A549 (cell line): ENCODE results near the gene HTRA1. TPM values are rescaled to one million over a fixed set of nuclear protein-coding genes. Genes with fewer than 3 reads are reported as not detected.

Experiments used
- ATAC-seq, 2 experiments: fragments of 200-7000 bp in 1 of 2; fragments of >200 bp in 1 of 2; cut with Nextera tagmentation in 1 of 2; cut with Tn5 transposase in 1 of 2; 3 replicates each; pipeline versions ENCODE4 v1.8.0 to v1.9.1; 2018 to 2020; ENCODE audit warnings: mild to moderate bottlenecking in 1 of 2, moderate library complexity in 1 of 2
- CTCF ChIA-PET: fragments of 300-600 bp; sonication (Branson Sonifier 250); formaldehyde crosslinking; extraction: SDS; loops from one replicate; lab custom pipeline; 2021; ENCODE audit warnings: antibody characterized with exemption, inconsistent platforms; lab: Yijun Ruan, JAX
- POLR2A ChIA-PET: fragments of 350-600 bp; formaldehyde crosslinking; extraction: SDS; loops from one replicate; lab custom pipeline; 2021; ENCODE audit warnings: antibody characterized with exemption, inconsistent platforms; lab: Yijun Ruan, JAX
- DNase-seq, 2 experiments: peaks; one replicate each; pipeline versions ENCODE4 v3.0.0 to v3.0.0-alpha.2; 2011 to 2016; ENCODE audit warnings: low read depth in 1 of 2, low spot score in 1 of 2
- FAIRE-seq: peaks from 2 replicates; lab custom pipeline; 2011; peaks lifted over from hg19 to GRCh38; lab: Jason Lieb, UNC
- H3K27ac ChIP-seq, 2 experiments: fragments of >200 bp; sonication (Bioruptor Twin); formaldehyde crosslinking; 3 replicates each; pipeline ENCODE4 v1.5.1; 2016 to 2017
- H3K4me1 ChIP-seq: fragments of >200 bp; sonication (Bioruptor Twin); formaldehyde crosslinking; 3 replicates; pipeline ENCODE4 v1.6.1; 2016
- H3K4me2 ChIP-seq: fragments of >200 bp; sonication (Bioruptor Twin); formaldehyde crosslinking; 3 replicates; pipeline ENCODE4 v1.6.1; 2016
- H3K4me3 ChIP-seq: fragments of >200 bp; sonication (Bioruptor Twin); formaldehyde crosslinking; 3 replicates; pipeline ENCODE4 v1.5.1; 2016
- H3K9me3 ChIP-seq: fragments of >200 bp; sonication (Bioruptor Twin); formaldehyde crosslinking; 3 replicates; pipeline ENCODE4 v1.6.1; 2016
- BHLHE40 ChIP-seq: IDR thresholded peaks from 2 replicates; pipeline ENCODE4 v1.6.1; 2012; ENCODE audit warnings: low read depth, low read length, inconsistent platforms
- CHD2 ChIP-seq: fragments of 150-350 bp; IDR thresholded peaks from 2 replicates; pipeline ENCODE4 v1.6.1; 2014; ENCODE audit warnings: low read length; ENCODE audit not compliant: partially characterized antibody
- CHD4 ChIP-seq: fragments of 200-600 bp; sonication (generic); IDR thresholded peaks from 2 replicates; pipeline ENCODE4 v1.6.1; 2016; ENCODE audit warnings: antibody characterized with exemption, mild to moderate bottlenecking, borderline replicate concordance
- EHF ChIP-seq: fragments of 250-450 bp; sonication (Bioruptor Pico); IDR thresholded peaks from 2 replicates; pipeline ENCODE4 v1.5.0; 2020; ENCODE audit warnings: mild to moderate bottlenecking
- EHMT2 ChIP-seq: fragments of 200-600 bp; sonication (generic); IDR thresholded peaks from 2 replicates; pipeline ENCODE4 v1.6.1; 2016; ENCODE audit warnings: antibody characterized with exemption, low read depth, mild to moderate bottlenecking, moderate library complexity
- ESRRA ChIP-seq: fragments of 150-350 bp; IDR thresholded peaks from 2 replicates; pipeline ENCODE4 v1.6.1; 2014; ENCODE audit warnings: mild to moderate bottlenecking, low read length, borderline replicate concordance
- FOXS1 ChIP-seq: fragments of 250-450 bp; sonication (Bioruptor Pico); IDR thresholded peaks from 2 replicates; pipeline ENCODE4 v1.5.0; 2020; ENCODE audit warnings: mild to moderate bottlenecking, moderate library complexity
- HEYL ChIP-seq: fragments of 250-450 bp; sonication (Bioruptor Pico); IDR thresholded peaks from 2 replicates; pipeline ENCODE4 v1.8.0; 2021; ENCODE audit warnings: mild to moderate bottlenecking, moderate library complexity
- HOXA7 ChIP-seq: fragments of 250-450 bp; sonication (Bioruptor Pico); IDR thresholded peaks from 2 replicates; pipeline ENCODE4 v1.5.0; 2020; ENCODE audit warnings: mild to moderate bottlenecking, moderate library complexity
- HOXB13 ChIP-seq: fragments of 250-450 bp; sonication (Bioruptor Pico); IDR thresholded peaks from 2 replicates; pipeline ENCODE4 v1.5.0; 2020; ENCODE audit warnings: low read depth, mild to moderate bottlenecking, moderate library complexity
- HOXB5 ChIP-seq: fragments of 250-450 bp; sonication (Bioruptor Pico); IDR thresholded peaks from 2 replicates; pipeline ENCODE4 v1.5.0; 2020; ENCODE audit warnings: mild to moderate bottlenecking, moderate library complexity
- JUN ChIP-seq, 2 experiments: fragments of >200 bp; sonication (Bioruptor Twin); formaldehyde crosslinking; IDR thresholded peaks; 2 replicates in 1 of 2; 3 replicates in 1 of 2; pipeline ENCODE4 v1.6.1; 2016 to 2017
- JUNB ChIP-seq: fragments of >200 bp; sonication (Bioruptor Twin); formaldehyde crosslinking; IDR thresholded peaks from 2 replicates; pipeline ENCODE4 v1.6.1; 2016
- NR3C1 ChIP-seq: fragments of >200 bp; sonication (Bioruptor Twin); formaldehyde crosslinking; IDR thresholded peaks from 3 replicates; pipeline ENCODE4 v1.6.1; 2017
- PHF8 ChIP-seq: fragments of 200-600 bp; sonication (generic); IDR thresholded peaks from 2 replicates; pipeline ENCODE4 v1.6.1; 2016; ENCODE audit warnings: low read depth, mild to moderate bottlenecking, antibody characterized with exemption, moderate library complexity, borderline replicate concordance
- RARB ChIP-seq: fragments of 250-450 bp; sonication (Bioruptor Pico); IDR thresholded peaks from 2 replicates; pipeline ENCODE4 v1.8.0; 2021; ENCODE audit warnings: mild to moderate bottlenecking, moderate library complexity
- RFX5 ChIP-seq: fragments of 450-650 bp; IDR thresholded peaks from 2 replicates; pipeline ENCODE4 v1.7.1; 2014; ENCODE audit warnings: antibody characterized with exemption, mild to moderate bottlenecking, moderate library complexity
- RNF2 ChIP-seq: fragments of 200-600 bp; sonication (generic); IDR thresholded peaks from 2 replicates; pipeline ENCODE4 v1.6.1; 2016; ENCODE audit warnings: low read depth, mild to moderate bottlenecking, antibody characterized with exemption, moderate library complexity, borderline replicate concordance
- SMC3 ChIP-seq: fragments of >200 bp; sonication (Bioruptor Twin); formaldehyde crosslinking; IDR thresholded peaks from 3 replicates; pipeline ENCODE4 v1.6.1; 2018; ENCODE audit warnings: inconsistent platforms
- TFCP2L1 ChIP-seq: fragments of 250-450 bp; sonication (Bioruptor Pico); IDR thresholded peaks from 2 replicates; pipeline ENCODE4 v1.5.0; 2021; ENCODE audit warnings: mild to moderate bottlenecking
- ZC3H11A ChIP-seq: fragments of 450-650 bp; IDR thresholded peaks from 2 replicates; pipeline ENCODE4 v1.6.1; 2014; ENCODE audit warnings: antibody characterized with exemption, mild to moderate bottlenecking
- ZFP36 ChIP-seq: fragments of 450-650 bp; IDR thresholded peaks from 2 replicates; pipeline ENCODE4 v1.6.1; 2014; ENCODE audit warnings: borderline replicate concordance; ENCODE audit not compliant: partially characterized antibody
- ZNF302 ChIP-seq: fragments of 250-450 bp; sonication (Bioruptor Pico); IDR thresholded peaks from 2 replicates; pipeline ENCODE4 v1.9.0; 2021; ENCODE audit warnings: inconsistent platforms, mild to moderate bottlenecking, moderate library complexity
- ZSCAN20 ChIP-seq: fragments of 250-450 bp; sonication (Bioruptor Pico); IDR thresholded peaks from 2 replicates; pipeline ENCODE4 v1.8.0; 2022; ENCODE audit warnings: mild to moderate bottlenecking, moderate library complexity
- WGBS: methylation state at CpG from one replicate; pipeline ENCODE4 v1.1.6; 2017; ENCODE audit errors: missing lambda C conversion rate; 5-methylcytosine and 5-hydroxymethylcytosine counted together
- polyA plus RNA-seq, 4 experiments: library from polyadenylated mRNA; depleted of rRNA in 3 of 4; stranded (reverse); fragments of >200 nt; fragmentation: RNase III in 1 of 4; extraction: RNeasy Plus Mini Kit Qiagen cat#74134 plus additional on column Dnase treatment in 1 of 4; gene quantifications; 2 replicates in 3 of 4; 3 replicates in 1 of 4; pipeline ENCODE4 v1.2.3, GENCODE V29; 2011 to 2017
- TF ChIP-seq, protein P1 (sequence below): fragments of 450-650 bp; IDR thresholded peaks from 2 replicates; pipeline ENCODE4 v1.6.1; 2014; ENCODE audit warnings: antibody characterized with exemption
- TF ChIP-seq, protein P2 (sequence below): fragments of >200 bp; sonication (Bioruptor Twin); formaldehyde crosslinking; IDR thresholded peaks from 3 replicates; pipeline ENCODE4 v1.6.1; 2016
- TF ChIP-seq, protein P3 (sequence below): IDR thresholded peaks from 2 replicates; pipeline ENCODE4 v1.6.1; 2012; ENCODE audit warnings: low read depth, borderline replicate concordance
- TF ChIP-seq, protein P4 (sequence below): fragments of >200 bp; sonication (Bioruptor Twin); formaldehyde crosslinking; IDR thresholded peaks from 2 replicates; pipeline ENCODE4 v1.6.1; 2016
- TF ChIP-seq, protein P5 (sequence below): fragments of 250-450 bp; sonication (Bioruptor Pico); IDR thresholded peaks from 2 replicates; pipeline ENCODE4 v1.5.0; 2020; ENCODE audit warnings: low read depth, mild to moderate bottlenecking, moderate library complexity
- TF ChIP-seq, protein P6 (sequence below): fragments of 250-450 bp; sonication (Bioruptor Pico); IDR thresholded peaks from 2 replicates; pipeline ENCODE4 v1.5.0; 2021; ENCODE audit warnings: mild to moderate bottlenecking, moderate library complexity, borderline replicate concordance

HTRA1 gene
- polyA plus RNA-seq, 2 of the 4 experiments (the other 2 are of a cell fraction) = 50.7 to 65.6 TPM

DNA sequence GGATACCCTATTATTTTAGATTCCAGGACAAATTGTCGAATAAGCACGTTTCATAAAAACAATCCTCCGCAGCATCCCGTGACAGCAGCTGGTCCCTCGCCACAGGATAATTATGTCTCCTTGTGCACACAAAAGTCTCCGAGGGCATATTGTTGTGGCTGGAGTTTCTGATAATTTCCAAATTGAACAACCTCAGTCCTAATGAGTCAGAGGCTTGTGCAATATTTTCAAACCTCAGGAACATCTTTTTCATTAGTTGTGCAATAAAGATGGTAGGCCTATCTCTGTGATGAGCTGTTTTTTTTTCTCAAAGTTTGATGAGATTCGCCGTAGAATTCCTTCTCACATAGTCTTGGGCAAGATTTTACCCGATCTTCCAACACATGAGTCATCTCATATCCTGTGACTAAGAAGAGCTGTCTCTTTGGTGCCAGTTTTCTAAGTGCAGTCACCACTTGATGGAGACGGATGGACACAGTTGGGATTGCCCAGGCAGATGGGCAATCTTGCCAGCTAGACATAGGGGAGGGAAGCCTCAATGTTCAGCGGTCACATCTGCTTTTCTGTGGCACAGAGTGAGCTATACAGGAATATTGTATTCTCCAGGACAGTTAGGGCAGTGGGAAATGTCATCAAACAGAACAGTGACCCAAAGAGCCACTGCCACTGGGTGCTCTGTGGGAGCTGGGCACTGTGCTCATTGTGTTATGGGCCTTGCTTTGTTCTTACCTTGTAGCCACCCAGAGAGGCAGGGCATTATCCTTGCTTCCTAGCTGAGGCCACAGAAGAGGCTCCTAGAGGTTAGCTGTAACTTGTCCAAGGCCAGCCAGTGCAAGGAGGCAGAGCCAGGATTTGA, 7.8 kb downstream of the HTRA1 start (continued):
- TF ChIP-seq, protein P1, sequence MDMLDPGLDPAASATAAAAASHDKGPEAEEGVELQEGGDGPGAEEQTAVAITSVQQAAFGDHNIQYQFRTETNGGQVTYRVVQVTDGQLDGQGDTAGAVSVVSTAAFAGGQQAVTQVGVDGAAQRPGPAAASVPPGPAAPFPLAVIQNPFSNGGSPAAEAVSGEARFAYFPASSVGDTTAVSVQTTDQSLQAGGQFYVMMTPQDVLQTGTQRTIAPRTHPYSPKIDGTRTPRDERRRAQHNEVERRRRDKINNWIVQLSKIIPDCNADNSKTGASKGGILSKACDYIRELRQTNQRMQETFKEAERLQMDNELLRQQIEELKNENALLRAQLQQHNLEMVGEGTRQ = no peak
- TF ChIP-seq EHF (no peak), RNF2 (no peak), BHLHE40 (no peak), RARB (no peak), FOXS1 (CRISPR knock-in tag) (no peak), TFCP2L1 (no peak), JUN (IDR thresholded peaks at IDR 0.05) (peak; percentile 95 to 98), ZC3H11A (no peak), CHD2 (no peak), JUNB (peak; percentile 100), ESRRA (no peak), CHD4 (no peak), NR3C1 (no peak), ZNF302 (CRISPR knock-in tag) (no peak)
- TF ChIP-seq, protein P2, sequence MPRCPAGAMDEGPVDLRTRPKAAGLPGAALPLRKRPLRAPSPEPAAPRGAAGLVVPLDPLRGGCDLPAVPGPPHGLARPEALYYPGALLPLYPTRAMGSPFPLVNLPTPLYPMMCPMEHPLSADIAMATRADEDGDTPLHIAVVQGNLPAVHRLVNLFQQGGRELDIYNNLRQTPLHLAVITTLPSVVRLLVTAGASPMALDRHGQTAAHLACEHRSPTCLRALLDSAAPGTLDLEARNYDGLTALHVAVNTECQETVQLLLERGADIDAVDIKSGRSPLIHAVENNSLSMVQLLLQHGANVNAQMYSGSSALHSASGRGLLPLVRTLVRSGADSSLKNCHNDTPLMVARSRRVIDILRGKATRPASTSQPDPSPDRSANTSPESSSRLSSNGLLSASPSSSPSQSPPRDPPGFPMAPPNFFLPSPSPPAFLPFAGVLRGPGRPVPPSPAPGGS = peak; percentile 97
- TF ChIP-seq, protein P3, sequence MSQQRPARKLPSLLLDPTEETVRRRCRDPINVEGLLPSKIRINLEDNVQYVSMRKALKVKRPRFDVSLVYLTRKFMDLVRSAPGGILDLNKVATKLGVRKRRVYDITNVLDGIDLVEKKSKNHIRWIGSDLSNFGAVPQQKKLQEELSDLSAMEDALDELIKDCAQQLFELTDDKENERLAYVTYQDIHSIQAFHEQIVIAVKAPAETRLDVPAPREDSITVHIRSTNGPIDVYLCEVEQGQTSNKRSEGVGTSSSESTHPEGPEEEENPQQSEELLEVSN = no peak
- TF ChIP-seq, protein P4, sequence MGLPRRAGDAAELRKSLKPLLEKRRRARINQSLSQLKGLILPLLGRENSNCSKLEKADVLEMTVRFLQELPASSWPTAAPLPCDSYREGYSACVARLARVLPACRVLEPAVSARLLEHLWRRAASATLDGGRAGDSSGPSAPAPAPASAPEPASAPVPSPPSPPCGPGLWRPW = peak; percentile 98
- TF ChIP-seq, protein P5, sequence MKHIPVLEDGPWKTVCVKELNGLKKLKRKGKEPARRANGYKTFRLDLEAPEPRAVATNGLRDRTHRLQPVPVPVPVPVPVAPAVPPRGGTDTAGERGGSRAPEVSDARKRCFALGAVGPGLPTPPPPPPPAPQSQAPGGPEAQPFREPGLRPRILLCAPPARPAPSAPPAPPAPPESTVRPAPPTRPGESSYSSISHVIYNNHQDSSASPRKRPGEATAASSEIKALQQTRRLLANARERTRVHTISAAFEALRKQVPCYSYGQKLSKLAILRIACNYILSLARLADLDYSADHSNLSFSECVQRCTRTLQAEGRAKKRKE (CRISPR knock-in tag) = no peak
- TF ChIP-seq, all 56 proteins: peak for 14

DNA sequence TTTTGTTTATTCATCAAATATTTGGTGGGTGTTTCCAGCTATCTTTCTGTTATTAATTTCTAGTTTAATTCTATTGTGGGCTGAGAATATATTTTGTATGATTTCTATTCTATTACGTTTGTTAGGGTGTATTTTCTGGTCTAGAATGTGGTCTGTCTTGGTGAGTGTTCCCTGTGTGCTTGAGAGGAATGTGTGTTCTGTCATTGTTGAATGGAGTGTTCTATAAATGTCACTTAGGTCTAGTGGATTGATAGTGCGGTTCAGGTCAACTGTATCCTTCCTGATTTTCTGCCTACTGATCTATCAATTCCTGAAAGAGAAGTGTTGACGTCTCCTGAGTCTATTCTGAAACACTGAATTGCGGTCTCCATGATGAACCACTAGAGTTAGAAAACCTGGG, 8.5 kb downstream of the HTRA1 start:
- H3K9me3 ChIP-seq = no peaks in the 10 kb centered on the region
- no peak overlapping the region for H3K4me3 ChIP-seq
- H3K27ac ChIP-seq = peak overlapping the region; percentile 68 to 86
- no peak for ATAC-seq
- CTCF ChIA-PET = interaction anchor here (1.1 to 4.1 kb wide), 13 partner anchors 9 to 327 kb away, joined by 3 to 19 read pairs (median 8); no protein-coding TSS in a partner anchor
- no peak for FAIRE-seq
- 96% methylated on average over 4 of the region's 4 CpGs for WGBS
- DNase-seq = no peak
- H3K4me2 ChIP-seq = peak overlapping the region; percentile 64
- TF ChIP-seq, protein P6, sequence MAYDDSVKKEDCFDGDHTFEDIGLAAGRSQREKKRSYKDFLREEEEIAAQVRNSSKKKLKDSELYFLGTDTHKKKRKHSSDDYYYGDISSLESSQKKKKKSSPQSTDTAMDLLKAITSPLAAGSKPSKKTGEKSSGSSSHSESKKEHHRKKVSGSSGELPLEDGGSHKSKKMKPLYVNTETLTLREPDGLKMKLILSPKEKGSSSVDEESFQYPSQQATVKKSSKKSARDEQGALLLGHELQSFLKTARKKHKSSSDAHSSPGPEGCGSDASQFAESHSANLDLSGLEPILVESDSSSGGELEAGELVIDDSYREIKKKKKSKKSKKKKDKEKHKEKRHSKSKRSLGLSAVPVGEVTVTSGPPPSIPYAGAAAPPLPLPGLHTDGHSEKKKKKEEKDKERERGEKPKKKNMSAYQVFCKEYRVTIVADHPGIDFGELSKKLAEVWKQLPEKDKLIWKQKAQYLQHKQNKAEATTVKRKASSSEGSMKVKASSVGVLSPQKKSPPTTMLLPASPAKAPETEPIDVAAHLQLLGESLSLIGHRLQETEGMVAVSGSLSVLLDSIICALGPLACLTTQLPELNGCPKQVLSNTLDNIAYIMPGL (CRISPR knock-in tag) = no peak
- TF ChIP-seq EHMT2 (no peak), ZSCAN20 (CRISPR knock-in tag) (no peak), HEYL (CRISPR knock-in tag) (no peak), SMC3 (no peak), ZC3H11A (no peak), HOXA7 (CRISPR knock-in tag) (no peak), JUNB (no peak), CHD2 (no peak), TFCP2L1 (no peak), HOXB13 (CRISPR knock-in tag) (no peak), PHF8 (no peak), RFX5 (no peak), RNF2 (no peak), ZFP36 (no peak), HOXB5 (no peak)
- POLR2A ChIA-PET = interaction anchor here (0.6 to 1.3 kb wide), 2 partner anchors 23 to 96 kb away, joined by 3 to 8 read pairs; no protein-coding TSS in a partner anchor
- peaks cover 24% of the 10 kb centered on the region for H3K4me1 ChIP-seq
